ENCODE measurements around the gene NPIPA1.
"Not testable (repeated sequence)": the region's sequence is repeated elsewhere in the genome, so short reads cannot be mapped to it uniquely, and the experiment has no call there.

Gene NPIPA1

DNA sequence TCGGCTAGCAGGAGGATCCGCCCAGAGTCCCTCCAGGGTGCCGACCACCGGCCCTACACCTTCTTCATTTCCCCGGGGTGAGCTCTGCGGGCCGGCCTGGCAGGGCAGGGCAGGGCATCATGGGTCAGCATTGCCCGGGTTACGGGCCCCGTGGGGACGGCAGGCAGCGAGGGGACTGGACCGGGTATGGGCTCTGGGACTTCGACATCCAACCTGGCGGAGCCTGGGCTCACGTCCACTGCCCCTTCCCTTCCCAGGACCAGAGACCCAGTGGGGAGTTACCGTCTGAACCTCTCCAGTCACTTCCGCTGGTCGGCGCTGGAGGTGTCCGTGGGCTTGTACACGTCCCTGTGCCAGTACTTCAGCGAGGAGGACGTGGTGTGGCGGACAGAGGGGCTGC is 7.0 kb upstream of the NPIPA1 start:
- DNase-seq (ENCODE audit: low read depth) = not testable (repeated sequence)

- not testable (repeated sequence) for DNase-seq (ENCODE audit: low read depth)
Measured at GRCh38 chr16:14930971-14931370, 6.3 kb upstream of the NPIPA1 start.

DNA sequence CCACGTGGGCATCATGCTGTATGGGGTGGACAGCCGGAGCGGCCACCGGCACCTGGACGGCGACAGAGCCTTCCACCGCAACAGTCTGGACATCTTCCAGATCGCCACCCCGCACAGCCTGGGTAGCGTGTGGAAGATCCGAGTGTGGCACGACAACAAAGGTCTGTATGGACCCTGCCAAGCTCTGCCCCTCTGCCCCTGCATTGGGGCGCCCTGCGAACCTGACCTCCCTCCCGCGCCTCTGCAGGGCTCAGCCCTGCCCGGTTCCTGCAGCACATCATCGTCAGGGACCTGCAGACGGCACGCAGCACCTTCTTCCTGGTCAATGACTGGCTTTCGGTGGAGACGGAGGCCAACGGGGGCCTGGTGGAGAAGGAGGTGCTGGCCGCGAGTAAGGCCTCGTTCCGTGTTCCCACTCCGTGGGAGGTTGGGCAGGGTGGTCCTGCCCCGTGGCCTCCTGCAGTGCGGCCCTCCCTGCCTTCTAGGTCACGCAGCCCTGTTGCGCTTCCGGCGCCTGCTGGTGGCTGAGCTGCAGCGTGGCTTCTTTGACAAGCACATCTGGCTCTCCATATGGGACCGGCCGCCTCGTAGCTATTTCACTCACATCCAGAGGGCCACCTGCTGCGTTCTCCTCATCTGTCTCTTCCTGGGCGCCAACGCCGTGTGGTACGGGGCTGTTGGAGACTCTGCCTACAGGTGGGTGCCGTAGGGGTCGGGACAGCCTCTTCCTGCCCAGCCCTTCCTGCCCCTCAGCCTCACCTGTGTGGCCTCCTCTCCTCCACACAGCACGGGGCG is 4.5 kb upstream of the NPIPA1 start:
- DNase-seq (ENCODE audit: low read depth) = not testable (repeated sequence)

- DNase-seq (ENCODE audit: low read depth) = not testable (repeated sequence)
Measured at GRCh38 chr16:14937994-14938393, 751 bp downstream of the NPIPA1 start.

DNA sequence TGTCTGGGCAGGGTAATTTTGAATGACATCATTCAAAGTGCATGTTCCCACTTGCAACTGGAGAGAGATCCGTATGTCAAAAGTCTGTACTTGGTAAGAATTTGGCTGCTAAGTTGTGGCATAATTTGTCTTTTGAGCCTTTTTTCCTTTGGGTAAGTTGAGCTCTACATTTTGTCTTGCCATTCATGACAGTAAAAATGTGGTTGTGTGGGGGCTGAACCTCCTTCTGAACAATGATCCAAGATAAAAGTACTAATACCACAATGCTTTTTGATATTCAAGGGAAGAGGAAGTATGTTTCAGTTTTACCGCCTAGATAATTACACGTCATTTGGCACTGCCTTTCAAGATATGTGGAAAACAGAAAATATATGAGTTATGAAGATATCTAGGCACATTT is 5.4 kb downstream of the NPIPA1 start:
- DNase-seq (ENCODE audit: low read depth) = not testable (repeated sequence)

DNA sequence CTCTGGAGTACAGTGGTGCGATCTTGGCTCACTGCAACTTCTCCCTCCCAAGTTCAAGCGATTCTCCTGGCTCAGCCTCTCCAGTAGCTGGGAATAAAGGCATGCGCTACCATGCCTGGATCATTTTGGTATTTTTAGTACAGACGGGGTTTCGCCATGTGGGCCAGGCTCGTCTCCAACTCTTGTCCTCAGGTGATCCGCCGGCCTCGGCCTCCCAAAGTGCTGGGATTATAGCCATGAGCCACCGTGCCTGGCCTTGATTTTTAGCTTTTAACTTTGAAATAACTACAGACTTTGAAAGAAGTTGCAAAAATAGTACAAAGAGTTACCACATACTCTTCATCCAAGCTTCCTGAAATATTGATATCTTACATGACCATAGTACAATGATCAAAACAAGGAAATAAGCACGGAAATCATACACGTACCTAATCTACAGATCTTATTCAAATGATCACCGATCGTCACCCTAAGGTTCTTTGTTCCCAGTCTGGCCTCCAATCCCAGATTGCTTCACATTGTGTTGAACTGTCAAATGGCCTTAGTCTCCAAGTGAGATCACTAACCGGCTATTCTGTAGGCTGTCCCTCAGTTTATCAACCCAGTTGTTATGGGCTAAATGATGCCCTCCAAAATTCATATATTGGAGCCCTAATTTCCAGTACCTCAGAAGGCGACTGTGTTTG is 18.4 kb downstream of the NPIPA1 start:
- DNase-seq (ENCODE audit: low read depth) = no peak

- DNase-seq (ENCODE audit: low read depth) = no peak
Measured at GRCh38 chr16:14957576-14958322, 20.5 kb downstream of the NPIPA1 start.

GRCh38 chr16:14958323-14958600 is 21.0 kb downstream of the NPIPA1 start:
- no peak for DNase-seq (ENCODE audit: low read depth)

GRCh38 chr16:14958970-14959369 is 21.7 kb downstream of the NPIPA1 start:
- no peak for DNase-seq (ENCODE audit: low read depth)

GRCh38 chr16:14961405-14962186 is 24.4 kb downstream of the NPIPA1 start:
- no peak for DNase-seq (ENCODE audit: low read depth)

GRCh38 chr16:14963281-14964173 is 26.3 kb downstream of the NPIPA1 start:
- no peak for DNase-seq (ENCODE audit: low read depth)

GRCh38 chr16:14965328-14965727 is 28.1 kb downstream of the NPIPA1 start:
- no peak for DNase-seq (ENCODE audit: low read depth)

DNA sequence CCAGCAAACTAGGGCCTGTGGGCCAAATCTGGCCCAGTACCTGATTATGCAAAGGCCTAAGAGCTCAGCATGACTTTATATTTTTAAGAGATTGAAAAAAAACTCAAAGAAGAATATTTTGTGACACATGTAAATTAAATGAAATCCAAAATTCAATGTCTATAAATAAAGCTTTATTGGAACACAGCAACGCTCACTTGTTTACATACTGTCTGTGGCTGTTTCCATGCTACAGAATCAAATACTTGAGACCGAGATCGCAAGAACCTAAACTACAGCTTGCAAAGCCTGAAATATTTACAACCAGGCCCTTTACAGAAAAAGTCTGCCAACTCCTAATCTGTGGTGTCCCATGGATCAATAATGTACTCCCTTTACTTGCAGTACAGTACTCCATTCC is 32.6 kb downstream of the NPIPA1 start:
- DNase-seq (ENCODE audit: low read depth) = not testable (repeated sequence)

- DNase-seq (ENCODE audit: low read depth) = not testable (repeated sequence)
Measured at GRCh38 chr16:14971621-14972228, 34.5 kb downstream of the NPIPA1 start.

- DNase-seq (ENCODE audit: low read depth) = not testable (repeated sequence)
Measured at GRCh38 chr16:14973785-14974322, 36.6 kb downstream of the NPIPA1 start.

GRCh38 chr16:14974331-14974655 is 37.0 kb downstream of the NPIPA1 start:
- not testable (repeated sequence) for DNase-seq (ENCODE audit: low read depth)

- DNase-seq (ENCODE audit: low read depth) = peak; percentile 91
Measured at GRCh38 chr16:14974656-14975417, 37.6 kb downstream of the NPIPA1 start, which contains the start of gene PDXDC1. Gene PDXDC1 (plus strand): TSS chr16:14975026. CDS start chr16:14975200, 174 bp downstream.

- peak; percentile 17 for DNase-seq (ENCODE audit: low read depth)
Measured at GRCh38 chr16:14975418-14976194, 38.4 kb downstream of the NPIPA1 start.
